Panc1 (cell line): ENCODE measurements around the gene MYO5B.
A peak's percentile ranks its signal among the peaks of the same experiment; 100 is the strongest.

Source experiments
- CTCF ChIP-seq: fragments of 450-650 bp; IDR thresholded peaks from 2 replicates; pipeline ENCODE4 v1.5.1; 2017; ENCODE audit warnings: mild to moderate bottlenecking
- POLR2AphosphoS5 ChIP-seq: IDR thresholded peaks from 2 replicates; pipeline ENCODE4 v1.6.1; 2012; ENCODE audit warnings: mild to moderate bottlenecking, low read depth, low read length, moderate library complexity
- TF ChIP-seq, protein P1 (sequence below), 2 experiments: IDR thresholded peaks; 2 replicates each; pipeline ENCODE4 v1.6.1; 2011 to 2012; ENCODE audit warnings: low read depth in 2 of 2, control low read depth in 1 of 2, low read length in 1 of 2, mild to moderate bottlenecking in 1 of 2, moderate library complexity in 1 of 2; ENCODE audit not compliant: insufficient read depth in 1 of 2

DNA sequence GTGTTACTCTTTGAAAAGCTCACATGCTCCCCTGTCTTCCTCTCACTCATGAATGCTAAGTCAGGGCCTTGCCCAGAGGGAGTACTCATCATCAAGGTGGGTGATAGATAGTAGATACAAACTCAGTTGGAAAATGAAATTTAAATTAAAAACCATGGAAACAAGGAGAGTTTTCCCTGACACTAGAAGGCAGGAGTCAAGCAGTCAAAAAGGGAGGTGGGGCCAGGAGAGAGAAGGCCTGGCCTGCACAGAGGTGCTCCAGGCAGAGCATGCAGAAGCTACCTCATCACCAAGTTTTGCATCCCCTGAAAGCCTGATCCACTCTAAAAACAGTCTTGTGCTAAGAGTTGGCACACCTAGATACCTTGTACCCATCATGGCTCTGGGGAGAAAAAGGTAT is 143.7 kb downstream of the MYO5B start:
- TF ChIP-seq POLR2AphosphoS5: no peak
- TF ChIP-seq CTCF: peak; percentile 24; the same call in 1 of the 2 replicates
- TF ChIP-seq, protein P1, sequence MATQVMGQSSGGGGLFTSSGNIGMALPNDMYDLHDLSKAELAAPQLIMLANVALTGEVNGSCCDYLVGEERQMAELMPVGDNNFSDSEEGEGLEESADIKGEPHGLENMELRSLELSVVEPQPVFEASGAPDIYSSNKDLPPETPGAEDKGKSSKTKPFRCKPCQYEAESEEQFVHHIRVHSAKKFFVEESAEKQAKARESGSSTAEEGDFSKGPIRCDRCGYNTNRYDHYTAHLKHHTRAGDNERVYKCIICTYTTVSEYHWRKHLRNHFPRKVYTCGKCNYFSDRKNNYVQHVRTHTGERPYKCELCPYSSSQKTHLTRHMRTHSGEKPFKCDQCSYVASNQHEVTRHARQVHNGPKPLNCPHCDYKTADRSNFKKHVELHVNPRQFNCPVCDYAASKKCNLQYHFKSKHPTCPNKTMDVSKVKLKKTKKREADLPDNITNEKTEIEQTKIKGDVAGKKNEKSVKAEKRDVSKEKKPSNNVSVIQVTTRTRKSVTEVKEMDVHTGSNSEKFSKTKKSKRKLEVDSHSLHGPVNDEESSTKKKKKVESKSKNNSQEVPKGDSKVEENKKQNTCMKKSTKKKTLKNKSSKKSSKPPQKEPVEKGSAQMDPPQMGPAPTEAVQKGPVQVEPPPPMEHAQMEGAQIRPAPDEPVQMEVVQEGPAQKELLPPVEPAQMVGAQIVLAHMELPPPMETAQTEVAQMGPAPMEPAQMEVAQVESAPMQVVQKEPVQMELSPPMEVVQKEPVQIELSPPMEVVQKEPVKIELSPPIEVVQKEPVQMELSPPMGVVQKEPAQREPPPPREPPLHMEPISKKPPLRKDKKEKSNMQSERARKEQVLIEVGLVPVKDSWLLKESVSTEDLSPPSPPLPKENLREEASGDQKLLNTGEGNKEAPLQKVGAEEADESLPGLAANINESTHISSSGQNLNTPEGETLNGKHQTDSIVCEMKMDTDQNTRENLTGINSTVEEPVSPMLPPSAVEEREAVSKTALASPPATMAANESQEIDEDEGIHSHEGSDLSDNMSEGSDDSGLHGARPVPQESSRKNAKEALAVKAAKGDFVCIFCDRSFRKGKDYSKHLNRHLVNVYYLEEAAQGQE (IDR thresholded peaks at IDR 0.05; ENCODE audit: insufficient read depth in 1 of 2, low read depth in 2 of 2, low read length in 1 of 2): no peak
